T-helper 2 cell (primary cell): ENCODE data around the gene DLG2.
"Not testable (repeated sequence)": the region's sequence is repeated elsewhere in the genome, so short reads cannot be mapped to it uniquely, and the experiment has no call there.

ENCODE experiments used
- DNase-seq, 5 experiments: peaks; one replicate each; pipeline versions ENCODE4 v3.0.0 to v3.0.0-alpha.2; 2012 to 2022

Gene DLG2

GRCh38 chr11:83734120-83734519 is 1893.0 kb downstream of the DLG2 start:
- DNase-seq: no peak

DNA sequence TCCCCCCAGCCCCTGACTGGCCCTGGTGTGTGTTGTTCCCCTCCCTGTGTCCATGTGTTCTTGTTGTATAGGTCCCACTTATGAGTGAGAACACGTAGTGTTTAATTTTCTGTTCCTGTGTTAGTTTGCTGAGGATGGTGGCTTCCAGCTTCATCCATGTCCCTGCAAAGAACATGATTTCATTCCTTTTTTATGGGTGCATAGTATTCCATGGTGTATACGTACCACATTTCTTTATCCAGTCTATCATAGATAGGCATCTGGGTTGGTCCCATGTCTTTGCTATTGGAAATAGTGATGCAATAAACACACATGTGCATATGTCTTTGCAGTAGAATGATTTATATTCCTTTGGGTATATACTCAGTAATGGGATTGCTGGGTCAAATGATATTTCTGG is 1895.9 kb downstream of the DLG2 start:
- not testable (repeated sequence) for DNase-seq

DNA sequence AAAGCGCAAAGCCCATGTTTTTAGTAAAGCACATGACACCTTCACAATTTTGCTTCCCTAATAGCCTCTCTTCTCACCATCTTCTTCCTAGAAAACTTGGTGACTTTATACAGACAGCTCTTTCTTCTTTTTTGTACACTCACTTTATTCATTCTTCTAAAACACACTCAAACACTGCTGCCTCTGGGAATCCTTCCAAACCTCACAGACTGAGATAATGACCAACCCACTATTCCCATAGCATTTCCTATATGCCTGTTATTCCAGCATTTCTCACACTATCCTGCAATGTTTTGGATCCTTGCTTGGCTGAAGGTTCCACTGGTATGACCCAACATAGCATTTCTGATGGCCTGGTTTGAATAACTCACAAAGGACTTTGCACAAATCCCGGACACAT is 1898.9 kb downstream of the DLG2 start:
- DNase-seq: no peak

DNA sequence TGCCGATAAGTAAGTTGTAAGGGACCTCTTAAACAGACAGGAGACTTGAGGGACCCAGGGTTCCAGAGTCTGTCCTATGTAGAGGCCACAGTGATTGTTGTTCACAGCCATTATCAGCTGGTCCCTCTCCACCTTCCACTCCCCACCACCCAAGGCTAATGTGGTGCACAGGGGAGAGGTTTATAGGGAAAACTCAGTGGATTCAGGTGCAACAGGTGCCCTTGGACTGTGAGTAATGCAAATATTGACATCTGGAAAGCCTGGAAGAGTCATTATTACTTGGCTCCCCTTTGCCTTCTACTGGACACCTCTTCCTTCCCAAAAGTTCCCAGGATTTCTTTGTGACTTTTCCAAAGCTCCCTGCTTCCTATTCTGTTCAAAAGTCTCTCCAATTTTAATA is 1899.9 kb downstream of the DLG2 start:
- DNase-seq: no peak

GRCh38 chr11:83726316-83726715 is 1900.8 kb downstream of the DLG2 start:
- DNase-seq: no peak

- no peak for DNase-seq
Observed at GRCh38 chr11:83725728-83726127, 1901.4 kb downstream of the DLG2 start.

- DNase-seq: no peak
Observed at GRCh38 chr11:83725269-83725560, 1901.9 kb downstream of the DLG2 start.

- DNase-seq: peak in 1 of 5 experiments; percentile 55
Observed at GRCh38 chr11:83723999-83724398, 1903.1 kb downstream of the DLG2 start.

DNA sequence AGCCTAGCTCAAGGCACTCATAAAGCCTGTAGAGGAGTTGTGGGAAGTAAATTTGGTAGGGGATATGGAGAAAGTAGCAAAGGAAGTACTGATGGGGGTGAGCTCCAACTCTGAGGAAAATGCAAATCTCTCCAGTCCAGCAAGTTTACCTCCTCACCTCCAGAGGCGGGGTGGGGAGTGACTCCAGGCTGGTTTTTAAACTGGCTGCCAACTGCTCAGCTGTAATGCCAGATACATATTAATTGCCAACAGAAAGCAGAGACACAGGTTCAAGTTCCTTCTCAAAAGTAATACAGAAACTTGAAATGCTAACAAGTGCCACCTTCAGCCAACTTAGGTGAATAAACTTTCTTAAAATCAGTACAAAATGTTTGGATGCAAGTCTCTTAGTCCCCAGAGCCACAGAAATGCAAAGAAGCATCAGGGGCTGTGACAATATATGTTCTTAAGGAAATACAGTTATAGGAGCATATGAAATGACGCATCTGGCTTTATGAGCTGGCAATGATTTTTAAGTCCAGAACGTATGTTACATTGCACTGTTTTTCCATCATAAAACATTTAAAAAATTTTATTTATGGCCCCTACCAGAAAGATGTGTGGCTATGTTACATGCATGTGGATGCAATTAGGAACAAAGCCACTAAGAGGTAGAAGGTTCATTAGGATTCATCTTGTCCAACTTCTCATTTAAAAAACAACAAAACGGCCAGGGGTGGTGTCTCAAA is 1904.6 kb downstream of the DLG2 start:
- DNase-seq: no peak

DNA sequence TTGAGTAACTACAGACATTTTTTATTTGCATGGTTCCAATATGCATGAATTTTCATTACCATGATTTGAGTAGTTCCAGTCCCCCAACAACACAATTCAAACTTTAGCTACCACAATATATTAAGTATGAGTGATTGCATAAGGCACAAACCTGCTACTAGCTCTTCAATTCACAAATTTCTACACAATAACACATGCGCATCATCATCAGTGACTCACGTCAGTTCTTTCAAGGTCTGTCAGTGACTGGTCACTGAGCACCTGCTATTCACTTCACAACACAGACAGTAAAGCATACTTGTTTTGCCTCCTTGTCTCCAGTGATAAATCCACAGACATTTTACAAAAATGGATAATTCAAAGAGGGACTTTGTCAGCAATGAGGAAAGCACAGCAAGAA is 1905.9 kb downstream of the DLG2 start:
- no peak for DNase-seq

DNA sequence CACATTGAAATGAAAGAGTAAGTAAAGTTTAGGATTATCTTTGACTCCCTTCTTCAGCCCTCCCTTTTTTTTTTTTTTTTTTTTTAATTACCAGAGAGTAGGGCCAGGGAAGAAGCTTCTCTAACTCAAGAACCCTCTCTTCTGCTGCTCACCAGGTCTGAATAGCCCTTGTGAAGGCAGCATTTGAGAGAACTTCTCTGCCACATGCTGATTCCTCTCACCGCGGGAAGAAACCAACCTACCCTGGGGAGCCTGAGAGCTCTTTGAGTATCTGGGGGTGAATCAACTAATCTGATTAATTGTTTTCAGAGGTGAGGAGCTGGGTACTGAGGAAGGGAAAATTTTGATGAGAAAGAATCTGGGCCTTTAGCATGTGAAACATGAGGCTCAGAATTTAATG is 1906.5 kb downstream of the DLG2 start:
- no peak for DNase-seq

DNA sequence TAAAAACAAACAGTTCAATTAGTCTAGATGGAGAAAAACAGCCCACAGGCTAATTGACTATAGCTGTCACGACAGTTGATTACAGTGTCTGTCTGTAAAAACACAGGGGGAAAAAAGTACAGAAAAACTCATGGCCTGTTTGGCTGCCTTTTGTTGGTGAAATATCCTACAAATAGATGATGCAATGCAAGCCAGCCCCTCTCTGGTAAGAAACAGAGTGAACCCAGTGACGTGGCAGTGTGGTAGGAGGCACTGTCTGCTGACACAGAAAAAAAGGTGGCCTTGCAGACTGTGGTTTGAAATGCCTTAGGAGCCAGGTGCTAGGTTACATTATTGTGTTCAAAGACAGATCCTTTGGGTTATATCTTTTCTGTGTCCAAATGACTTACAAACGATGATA is 1909.6 kb downstream of the DLG2 start:
- DNase-seq: no peak

- DNase-seq: no peak
Observed at GRCh38 chr11:83715927-83716535, 1911.1 kb downstream of the DLG2 start.

DNA sequence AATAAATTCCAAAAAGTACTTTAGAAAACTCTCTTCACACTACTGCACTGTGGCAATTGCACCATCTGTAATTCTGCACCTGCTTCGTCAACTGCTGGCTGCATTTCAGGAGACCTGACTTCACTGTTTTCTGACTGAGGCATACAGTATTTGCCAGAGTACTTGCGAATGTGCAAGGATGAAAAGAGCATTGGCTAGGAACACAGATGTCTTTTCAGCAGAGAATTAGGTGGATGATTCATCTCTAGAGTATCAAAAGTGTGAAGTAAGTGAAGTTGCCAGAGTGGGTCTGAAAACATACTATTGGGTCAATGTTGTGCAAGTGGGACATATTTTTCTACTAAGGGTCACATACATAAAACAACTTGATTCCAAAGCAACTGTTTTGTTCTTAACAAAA is 1913.4 kb downstream of the DLG2 start:
- no peak for DNase-seq

- no peak for DNase-seq
Observed at GRCh38 chr11:83711106-83711527, 1916.0 kb downstream of the DLG2 start.

DNA sequence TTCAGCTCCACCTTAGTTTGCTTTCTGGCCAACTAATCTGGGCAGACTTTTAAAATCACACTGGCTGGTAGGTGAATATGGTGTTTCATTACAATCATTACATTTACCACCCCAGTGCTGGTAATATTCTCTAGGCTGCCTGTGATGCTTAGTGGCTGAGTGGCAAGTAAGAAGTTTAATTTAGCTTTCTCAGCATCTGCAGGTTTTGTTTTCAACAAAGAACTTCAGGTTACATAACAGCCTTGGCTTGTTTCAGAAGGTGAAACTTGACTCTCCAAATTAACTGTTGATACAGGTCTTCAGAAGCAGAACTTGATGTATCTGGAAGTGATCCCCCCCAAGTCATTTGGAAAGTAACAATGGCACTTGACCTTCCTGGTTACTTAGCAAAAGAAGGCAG is 1917.7 kb downstream of the DLG2 start:
- DNase-seq: no peak

- no peak for DNase-seq
Observed at GRCh38 chr11:83706566-83706965, 1920.6 kb downstream of the DLG2 start.

GRCh38 chr11:83702796-83703195 is 1924.3 kb downstream of the DLG2 start:
- no peak for DNase-seq

DNA sequence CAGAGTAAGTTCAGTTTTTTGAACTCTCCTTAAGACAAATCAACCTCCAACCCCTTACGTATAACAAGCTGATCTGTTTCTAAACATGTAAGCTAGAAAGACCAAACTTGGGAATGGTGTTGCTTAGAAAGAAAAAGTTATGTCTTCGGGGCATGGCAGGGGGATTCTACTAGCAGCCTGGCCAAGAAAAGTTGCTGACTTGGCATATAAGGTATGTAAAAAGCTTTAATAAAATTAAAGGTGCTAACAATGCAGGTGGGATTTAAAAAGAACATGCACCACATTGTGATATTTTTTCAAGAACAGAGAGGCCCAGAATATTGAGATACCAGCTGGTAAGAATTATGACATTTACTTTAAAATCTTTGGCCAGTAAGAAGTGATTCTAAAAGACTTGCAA is 1929.6 kb downstream of the DLG2 start:
- DNase-seq: no peak

DNA sequence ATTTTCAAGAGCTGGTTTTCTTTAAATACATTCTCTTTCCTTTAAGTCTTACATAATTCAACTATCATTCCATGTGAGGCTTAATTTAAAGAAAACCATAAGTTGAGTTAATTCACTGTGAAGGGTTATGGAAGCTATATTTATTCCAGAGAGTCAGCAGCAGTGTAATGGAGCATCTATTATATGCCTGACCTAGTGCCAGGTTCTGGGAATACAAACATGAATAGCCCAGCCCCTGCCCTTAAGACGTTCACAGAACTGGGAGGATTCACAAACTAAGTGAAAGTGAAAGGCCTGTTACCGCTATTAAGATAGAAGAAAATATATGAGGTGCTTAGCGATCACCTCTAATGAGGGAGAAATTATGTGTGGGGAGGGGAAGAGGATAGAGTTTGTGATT is 1932.1 kb downstream of the DLG2 start:
- no peak for DNase-seq

DNA sequence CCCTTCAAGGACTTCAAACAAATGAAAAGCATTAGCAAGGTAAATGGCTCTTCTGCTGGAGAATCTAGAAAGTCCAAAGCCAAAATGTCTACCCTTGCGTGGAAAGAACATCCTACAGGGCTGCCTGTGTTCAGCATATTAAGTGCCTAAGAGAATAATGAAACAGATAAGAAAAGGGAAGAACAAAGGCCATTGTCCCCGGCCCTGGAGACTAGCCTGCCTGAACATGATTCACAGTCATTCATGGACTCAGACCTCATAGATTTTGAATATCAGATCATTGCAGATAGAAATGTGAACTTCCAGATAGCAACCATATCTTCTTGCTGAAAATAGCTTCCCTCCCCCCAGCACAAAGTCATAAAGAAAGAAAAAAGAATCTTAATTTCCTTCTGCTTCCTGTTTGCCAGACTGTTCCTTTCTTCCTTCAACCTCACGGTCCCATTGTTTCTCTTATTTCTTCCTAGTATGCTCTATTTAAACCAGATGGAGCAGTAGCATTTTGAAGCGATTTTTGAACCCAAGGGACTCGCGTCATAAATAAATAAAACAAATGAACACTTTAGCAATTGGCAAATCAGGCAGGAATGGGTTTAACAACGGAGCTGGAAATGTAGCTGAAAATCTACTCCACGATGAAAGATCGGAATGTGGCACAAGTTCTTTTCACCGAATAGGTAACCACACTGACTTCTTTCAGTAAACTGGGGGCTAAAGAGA is 1932.8 kb downstream of the DLG2 start:
- DNase-seq: no peak

DNA sequence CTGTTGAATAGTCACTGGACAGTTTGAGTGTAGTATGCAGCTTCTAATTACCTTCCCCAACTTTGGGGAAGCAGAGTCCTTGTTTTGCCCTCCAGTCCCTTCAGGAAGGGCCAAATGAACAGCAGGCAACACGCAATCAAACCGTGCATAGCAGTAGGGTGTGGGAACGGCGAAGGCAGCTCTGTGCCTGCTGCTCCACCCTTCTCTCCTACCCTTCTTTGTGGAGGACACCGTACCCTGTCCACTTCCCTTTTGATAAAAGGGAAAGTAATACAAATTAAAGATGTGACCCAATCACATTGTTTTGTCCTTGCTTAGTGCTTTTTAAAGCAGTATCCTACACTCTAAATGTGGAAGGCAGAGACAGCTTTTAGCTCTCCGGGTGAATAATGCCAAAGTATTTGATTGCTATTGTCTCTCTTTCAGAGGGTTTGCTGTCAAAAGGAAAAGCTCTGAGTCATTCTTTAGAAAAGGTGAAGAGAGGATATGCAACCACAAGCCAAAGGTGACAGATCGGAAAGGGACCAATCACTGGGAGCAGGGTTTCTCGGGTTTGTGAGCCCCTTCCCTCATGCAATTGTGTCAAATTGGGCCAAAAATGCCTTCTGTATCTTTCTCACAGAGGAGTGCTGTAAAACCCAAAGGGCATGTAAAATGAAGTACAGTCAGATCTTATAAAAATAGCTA is 1933.7 kb downstream of the DLG2 start:
- DNase-seq: no peak

GRCh38 chr11:83692675-83693074 is 1934.5 kb downstream of the DLG2 start:
- DNase-seq: no peak

GRCh38 chr11:83691451-83691950 is 1935.6 kb downstream of the DLG2 start:
- DNase-seq: no peak
